ENCODE results near the gene CAV3.
"Not testable (repeated sequence)": the region's sequence is repeated elsewhere in the genome, so short reads cannot be mapped to it uniquely, and the experiment has no call there.

CAV3 gene

DNA sequence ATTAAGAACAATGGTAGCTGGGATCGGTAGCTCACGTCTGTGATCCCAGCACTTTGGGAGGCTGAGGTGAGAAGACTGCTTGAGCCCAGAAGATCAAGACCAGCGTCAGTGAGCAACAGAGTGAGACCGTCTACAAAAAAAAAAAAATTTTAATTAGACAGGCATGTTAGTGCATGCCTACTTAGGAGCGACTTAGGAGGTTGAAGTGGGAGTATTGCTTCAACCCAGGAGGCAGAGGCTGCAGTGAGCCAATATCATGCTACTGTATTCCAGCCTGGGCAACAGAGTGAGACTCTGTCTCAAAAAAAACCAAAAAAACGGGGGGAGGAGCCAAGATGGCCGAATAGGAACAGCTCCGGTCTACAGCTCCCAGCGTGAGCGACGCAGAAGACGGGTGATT lies 17.8 kb upstream of the CAV3 start:
- H3K27ac ChIP-seq (ENCODE audit: extremely low read depth, low read depth, low read length); H3K36me3 ChIP-seq (ENCODE audit: control insufficient read depth in 2 of 2, insufficient read depth in 1 of 2, low read length in 2 of 2); H3K4me1 ChIP-seq (ENCODE audit: control insufficient read depth, insufficient read depth, low read length); POLR2A ChIA-PET; H3K4me3 ChIP-seq (ENCODE audit: low read depth, low read length); H3K9me3 ChIP-seq (ENCODE audit: control insufficient read depth, insufficient read depth, low read depth, low read length): not testable (repeated sequence)
- TF ChIP-seq, protein P1, sequence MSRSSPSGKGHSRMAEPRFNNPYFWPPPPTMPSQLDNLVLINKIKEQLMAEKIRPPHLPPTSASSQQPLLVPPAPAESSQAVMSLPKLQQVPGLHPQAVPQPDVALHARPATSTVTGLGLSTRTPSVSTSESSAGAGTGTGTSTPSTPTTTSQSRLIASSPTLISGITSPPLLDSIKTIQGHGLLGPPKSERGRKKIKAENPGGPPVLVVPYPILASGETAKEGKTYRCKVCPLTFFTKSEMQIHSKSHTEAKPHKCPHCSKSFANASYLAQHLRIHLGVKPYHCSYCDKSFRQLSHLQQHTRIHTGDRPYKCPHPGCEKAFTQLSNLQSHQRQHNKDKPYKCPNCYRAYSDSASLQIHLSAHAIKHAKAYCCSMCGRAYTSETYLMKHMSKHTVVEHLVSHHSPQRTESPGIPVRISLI (tag by site-specific recombination; IDR thresholded peaks at IDR 0.05) = peak; percentile 74
- TF ChIP-seq WT1 (tag by site-specific recombination; IDR thresholded peaks at IDR 0.05) (0 out of 2 replicates have a peak, but pooled peaks have one; percentile 7), SCRT2 (tag by site-specific recombination; IDR thresholded peaks at IDR 0.05) (peak; percentile 48; the same call in 1 of the 2 replicates), OSR2 (tag by site-specific recombination; IDR thresholded peaks at IDR 0.05) (peak; percentile 55), ZNF341 (tag by site-specific recombination; IDR thresholded peaks at IDR 0.05; ENCODE audit: low read depth) (0 out of 2 replicates have a peak, but pooled peaks have one; percentile 32)
- CTCF ChIA-PET = interaction anchor here (0.6 kb wide), 1 partner anchor 54 kb away, joined by 3 read pairs; the partner anchor contains the start of gene OXTR

DNA sequence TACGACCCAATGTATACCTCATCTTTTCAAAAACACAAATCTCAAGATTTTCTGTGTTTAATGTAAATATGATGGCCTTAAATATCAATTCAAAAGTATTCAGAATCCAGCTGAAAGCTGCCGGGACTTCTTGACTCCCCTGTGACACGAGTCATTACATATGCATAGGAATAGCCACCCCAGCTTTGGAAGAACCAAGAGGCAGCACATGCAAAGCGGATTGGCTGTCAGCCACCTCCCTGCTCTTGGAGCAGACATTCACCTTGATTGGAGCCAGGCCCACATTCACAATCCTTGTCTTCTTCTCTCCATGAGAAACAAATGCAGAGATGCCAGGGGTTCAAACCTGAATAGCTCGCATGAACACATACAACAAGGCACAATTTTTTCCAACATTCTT lies 10.8 kb upstream of the CAV3 start:
- no peaks in the 10 kb centered on the region for H3K36me3 ChIP-seq (ENCODE audit: control insufficient read depth in 2 of 2, insufficient read depth in 1 of 2, low read length in 2 of 2)
- H3K4me3 ChIP-seq (ENCODE audit: low read depth, low read length) = no peak overlapping the region
- TF ChIP-seq ZNF843 (tag by site-specific recombination; IDR thresholded peaks at IDR 0.05) = no peak
- no peak for TF ChIP-seq ZNF571 (tag by site-specific recombination; IDR thresholded peaks at IDR 0.05)
- TF ChIP-seq, protein P1 (tag by site-specific recombination; IDR thresholded peaks at IDR 0.05) = no peak
- TF ChIP-seq, protein P2, sequence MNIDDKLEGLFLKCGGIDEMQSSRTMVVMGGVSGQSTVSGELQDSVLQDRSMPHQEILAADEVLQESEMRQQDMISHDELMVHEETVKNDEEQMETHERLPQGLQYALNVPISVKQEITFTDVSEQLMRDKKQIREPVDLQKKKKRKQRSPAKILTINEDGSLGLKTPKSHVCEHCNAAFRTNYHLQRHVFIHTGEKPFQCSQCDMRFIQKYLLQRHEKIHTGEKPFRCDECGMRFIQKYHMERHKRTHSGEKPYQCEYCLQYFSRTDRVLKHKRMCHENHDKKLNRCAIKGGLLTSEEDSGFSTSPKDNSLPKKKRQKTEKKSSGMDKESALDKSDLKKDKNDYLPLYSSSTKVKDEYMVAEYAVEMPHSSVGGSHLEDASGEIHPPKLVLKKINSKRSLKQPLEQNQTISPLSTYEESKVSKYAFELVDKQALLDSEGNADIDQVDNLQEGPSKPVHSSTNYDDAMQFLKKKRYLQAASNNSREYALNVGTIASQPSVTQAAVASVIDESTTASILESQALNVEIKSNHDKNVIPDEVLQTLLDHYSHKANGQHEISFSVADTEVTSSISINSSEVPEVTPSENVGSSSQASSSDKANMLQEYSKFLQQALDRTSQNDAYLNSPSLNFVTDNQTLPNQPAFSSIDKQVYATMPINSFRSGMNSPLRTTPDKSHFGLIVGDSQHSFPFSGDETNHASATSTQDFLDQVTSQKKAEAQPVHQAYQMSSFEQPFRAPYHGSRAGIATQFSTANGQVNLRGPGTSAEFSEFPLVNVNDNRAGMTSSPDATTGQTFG (tag by site-specific recombination; IDR thresholded peaks at IDR 0.05; ENCODE audit: borderline replicate concordance) = no peak
- no peak for TF ChIP-seq ZNF791 (tag by site-specific recombination; IDR thresholded peaks at IDR 0.05)
- no peak for TF ChIP-seq KLF7 (tag by site-specific recombination; IDR thresholded peaks at IDR 0.05; ENCODE audit: borderline replicate concordance)
- TF ChIP-seq OSR2 (tag by site-specific recombination; IDR thresholded peaks at IDR 0.05) = no peak
- TF ChIP-seq ZNF664 (tag by site-specific recombination; IDR thresholded peaks at IDR 0.05) = no peak
- no peak for TF ChIP-seq SP3 (tag by site-specific recombination; IDR thresholded peaks at IDR 0.05)
- no peak for TF ChIP-seq ZFP37 (tag by site-specific recombination; IDR thresholded peaks at IDR 0.05)
- H3K27ac ChIP-seq (ENCODE audit: extremely low read depth, low read depth, low read length) = no peak overlapping the region
- ChIA-PET CTCF (interaction anchor here (0.7 to 1.4 kb wide), 2 partner anchors 9 to 33 kb away, joined by 4 to 5 read pairs; no protein-coding TSS in a partner anchor), POLR2A (no interaction called here)
- H3K4me1 ChIP-seq (ENCODE audit: control insufficient read depth, insufficient read depth, low read length) = peaks cover 3% of the 10 kb centered on the region; the same call in 1 of the 2 replicates
- H3K9me3 ChIP-seq (ENCODE audit: control insufficient read depth, insufficient read depth, low read depth, low read length) = no peaks in the 10 kb centered on the region

DNA sequence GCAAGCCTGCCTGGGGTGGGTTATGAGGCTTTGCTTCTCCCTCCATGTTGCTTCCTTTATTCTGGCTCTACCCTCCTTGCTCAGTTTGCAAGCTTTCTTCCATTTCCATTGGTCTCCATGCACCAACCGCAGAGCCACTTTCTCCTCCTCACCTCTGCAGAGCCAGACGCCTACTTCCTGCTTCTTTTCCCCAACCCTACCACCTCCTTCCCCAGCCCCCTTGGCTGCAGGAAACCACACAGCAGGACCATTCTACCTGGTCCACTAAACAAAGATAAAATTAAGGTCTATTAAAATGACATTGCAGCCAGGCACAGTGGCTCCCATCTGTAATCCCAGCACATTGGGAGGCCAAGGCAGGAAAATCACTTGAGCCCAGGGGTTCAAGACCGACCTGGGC lies 10.0 kb upstream of the CAV3 start:
- TF ChIP-seq, protein P3, sequence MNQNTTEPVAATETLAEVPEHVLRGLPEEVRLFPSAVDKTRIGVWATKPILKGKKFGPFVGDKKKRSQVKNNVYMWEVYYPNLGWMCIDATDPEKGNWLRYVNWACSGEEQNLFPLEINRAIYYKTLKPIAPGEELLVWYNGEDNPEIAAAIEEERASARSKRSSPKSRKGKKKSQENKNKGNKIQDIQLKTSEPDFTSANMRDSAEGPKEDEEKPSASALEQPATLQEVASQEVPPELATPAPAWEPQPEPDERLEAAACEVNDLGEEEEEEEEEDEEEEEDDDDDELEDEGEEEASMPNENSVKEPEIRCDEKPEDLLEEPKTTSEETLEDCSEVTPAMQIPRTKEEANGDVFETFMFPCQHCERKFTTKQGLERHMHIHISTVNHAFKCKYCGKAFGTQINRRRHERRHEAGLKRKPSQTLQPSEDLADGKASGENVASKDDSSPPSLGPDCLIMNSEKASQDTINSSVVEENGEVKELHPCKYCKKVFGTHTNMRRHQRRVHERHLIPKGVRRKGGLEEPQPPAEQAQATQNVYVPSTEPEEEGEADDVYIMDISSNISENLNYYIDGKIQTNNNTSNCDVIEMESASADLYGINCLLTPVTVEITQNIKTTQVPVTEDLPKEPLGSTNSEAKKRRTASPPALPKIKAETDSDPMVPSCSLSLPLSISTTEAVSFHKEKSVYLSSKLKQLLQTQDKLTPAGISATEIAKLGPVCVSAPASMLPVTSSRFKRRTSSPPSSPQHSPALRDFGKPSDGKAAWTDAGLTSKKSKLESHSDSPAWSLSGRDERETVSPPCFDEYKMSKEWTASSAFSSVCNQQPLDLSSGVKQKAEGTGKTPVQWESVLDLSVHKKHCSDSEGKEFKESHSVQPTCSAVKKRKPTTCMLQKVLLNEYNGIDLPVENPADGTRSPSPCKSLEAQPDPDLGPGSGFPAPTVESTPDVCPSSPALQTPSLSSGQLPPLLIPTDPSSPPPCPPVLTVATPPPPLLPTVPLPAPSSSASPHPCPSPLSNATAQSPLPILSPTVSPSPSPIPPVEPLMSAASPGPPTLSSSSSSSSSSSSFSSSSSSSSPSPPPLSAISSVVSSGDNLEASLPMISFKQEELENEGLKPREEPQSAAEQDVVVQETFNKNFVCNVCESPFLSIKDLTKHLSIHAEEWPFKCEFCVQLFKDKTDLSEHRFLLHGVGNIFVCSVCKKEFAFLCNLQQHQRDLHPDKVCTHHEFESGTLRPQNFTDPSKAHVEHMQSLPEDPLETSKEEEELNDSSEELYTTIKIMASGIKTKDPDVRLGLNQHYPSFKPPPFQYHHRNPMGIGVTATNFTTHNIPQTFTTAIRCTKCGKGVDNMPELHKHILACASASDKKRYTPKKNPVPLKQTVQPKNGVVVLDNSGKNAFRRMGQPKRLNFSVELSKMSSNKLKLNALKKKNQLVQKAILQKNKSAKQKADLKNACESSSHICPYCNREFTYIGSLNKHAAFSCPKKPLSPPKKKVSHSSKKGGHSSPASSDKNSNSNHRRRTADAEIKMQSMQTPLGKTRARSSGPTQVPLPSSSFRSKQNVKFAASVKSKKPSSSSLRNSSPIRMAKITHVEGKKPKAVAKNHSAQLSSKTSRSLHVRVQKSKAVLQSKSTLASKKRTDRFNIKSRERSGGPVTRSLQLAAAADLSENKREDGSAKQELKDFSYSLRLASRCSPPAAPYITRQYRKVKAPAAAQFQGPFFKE (tag by site-specific recombination; IDR thresholded peaks at IDR 0.05; ENCODE audit: borderline replicate concordance) = no peak
- H3K9me3 ChIP-seq (ENCODE audit: control insufficient read depth, insufficient read depth, low read depth, low read length) = no peaks in the 10 kb centered on the region
- H3K4me1 ChIP-seq (ENCODE audit: control insufficient read depth, insufficient read depth, low read length) = peaks cover 3% of the 10 kb centered on the region; the same call in 1 of the 2 replicates
- POLR2A ChIA-PET = no interaction called here
- CTCF ChIA-PET = interaction anchor here (1.4 kb wide), 1 partner anchor 10 kb away, joined by 5 read pairs; no protein-coding TSS in a partner anchor
- no peak overlapping the region for H3K4me3 ChIP-seq (ENCODE audit: low read depth, low read length)
- H3K27ac ChIP-seq (ENCODE audit: extremely low read depth, low read depth, low read length) = no peak overlapping the region
- H3K36me3 ChIP-seq (ENCODE audit: control insufficient read depth in 2 of 2, insufficient read depth in 1 of 2, low read length in 2 of 2) = no peaks in the 10 kb centered on the region
